SKM-1 (cell line): Measurements from ENCODE around the gene IL9.
A peak's percentile ranks its signal among the peaks of the same experiment; 100 is the strongest.

Experiments
- DNase-seq: peaks from one replicate; lab custom pipeline; 2025; ENCODE audit not compliant: unreplicated experiment; lab: John Stamatoyannopoulos, UW

IL9 gene

GRCh38 chr5:135895474-135896006 lies at the start of gene IL9:
Gene IL9 (minus strand): TSS chr5:135895841. CDS start chr5:135895816, 25 bp downstream.
- no peak for DNase-seq

- peak; percentile 50 for DNase-seq
These were observed 49.4 kb upstream of the IL9 start for GRCh38 chr5:135944967-135945560.

- no peak for DNase-seq
These were observed 48.9 kb upstream of the IL9 start for GRCh38 chr5:135944564-135944963.

GRCh38 chr5:135942202-135942771 lies 46.6 kb upstream of the IL9 start:
- DNase-seq = no peak

GRCh38 chr5:135941711-135942110 lies 46.1 kb upstream of the IL9 start:
- no peak for DNase-seq

- DNase-seq = no peak
These were observed 41.7 kb upstream of the IL9 start for GRCh38 chr5:135937245-135937911.

GRCh38 chr5:135934939-135935338 lies 39.3 kb upstream of the IL9 start:
- no peak for DNase-seq

GRCh38 chr5:135930949-135931295 lies 35.3 kb upstream of the IL9 start:
- DNase-seq = no peak

- no peak for DNase-seq
These were observed 34.6 kb upstream of the IL9 start for GRCh38 chr5:135930029-135930948.

GRCh38 chr5:135921388-135921787 lies 25.7 kb upstream of the IL9 start:
- DNase-seq = no peak

- DNase-seq = no peak
These were observed 24.6 kb upstream of the IL9 start for GRCh38 chr5:135920199-135920598.

- DNase-seq = no peak
These were observed 21.1 kb upstream of the IL9 start for GRCh38 chr5:135916638-135917263.

GRCh38 chr5:135915466-135916001 lies 19.9 kb upstream of the IL9 start:
- DNase-seq = no peak

- DNase-seq = no peak
These were observed 18.3 kb upstream of the IL9 start for GRCh38 chr5:135913713-135914626.

- DNase-seq = no peak
These were observed 9.5 kb upstream of the IL9 start for GRCh38 chr5:135905144-135905543.

GRCh38 chr5:135901633-135902032 lies 6.0 kb upstream of the IL9 start:
- DNase-seq = no peak

GRCh38 chr5:135900276-135900675 lies 4.6 kb upstream of the IL9 start:
- DNase-seq = no peak

- DNase-seq = no peak
These were observed 3.0 kb upstream of the IL9 start for GRCh38 chr5:135898651-135899050.

GRCh38 chr5:135894789-135895188 lies 852 bp downstream of the IL9 start:
- no peak for DNase-seq

GRCh38 chr5:135894276-135894675 lies 1.4 kb downstream of the IL9 start:
- no peak for DNase-seq
